Lower leg skin (tissue), 3 donors: ENCODE results near the gene UQCRFS1.

Experiments
- CTCF ChIP-seq, 3 donors: fragments of 450-650 bp; IDR thresholded peaks; one replicate each; pipeline ENCODE4 v1.5.1; 2016; ENCODE audit warnings: antibody characterized with exemption in 3 of 3, mild to moderate bottlenecking in 3 of 3, moderate library complexity in 2 of 3
- POLR2A ChIP-seq, 2 donors: fragments of 450-650 bp; IDR thresholded peaks; one replicate each; pipeline ENCODE4 v1.6.1; 2016 to 2017; ENCODE audit warnings: antibody characterized with exemption in 2 of 2, mild to moderate bottlenecking in 1 of 2, moderate library complexity in 1 of 2

GRCh38 chr19:29206453-29206852, 6.5 kb downstream of the UQCRFS1 start:
- no peak for TF ChIP-seq CTCF (IDR thresholded peaks at IDR 0.05)
- no peak for TF ChIP-seq POLR2A (IDR thresholded peaks at IDR 0.05)
